ENCODE results near the gene ZFYVE28. TPM values are rescaled to one million over a fixed set of nuclear protein-coding genes. Genes with fewer than 3 reads are reported as not detected.

Gene ZFYVE28
- total and polyA plus RNA-seq, 2 of the 8 experiments (the other 6 are each of a cell fraction or from before 2014, with no cell fraction given) = 1.7 to 4.9 TPM

- Histone ChIP-seq H4K91ac (replicated peaks; ENCODE audit: insufficient read length, low read length) (no peak overlapping the region), H3K23me2 (ENCODE audit: low read depth, low read length) (no peaks in the 10 kb centered on the region), H3K9me3 (ENCODE audit: insufficient read depth in 2 of 2, low read depth in 1 of 2, low read length in 1 of 2) (no peaks in the 10 kb centered on the region), H3K4me2 (ENCODE audit: insufficient read depth in 1 of 2, low read depth in 2 of 2, low read length in 2 of 2) (no peak overlapping the region), H3K4me3 (ENCODE audit: extremely low read depth in 1 of 4, insufficient read depth in 2 of 4, low read depth in 3 of 4, low read length in 4 of 4) (no peak overlapping the region), H3K79me2 (ENCODE audit: control insufficient read depth in 1 of 2, insufficient read depth in 2 of 2, low read length in 2 of 2) (no peaks in the 10 kb centered on the region), H2BK20ac (ENCODE audit: low read length) (no peak overlapping the region), H2AFZ (ENCODE audit: low read length) (no peak overlapping the region), H4K20me1 (replicated peaks in 1 of 2; ENCODE audit: control insufficient read depth in 1 of 2, insufficient read depth in 2 of 2, low read length in 2 of 2) (no peaks in the 10 kb centered on the region), H2BK12ac (ENCODE audit: low read depth, low read length) (no peak overlapping the region), H2BK15ac (ENCODE audit: low read length) (no peak overlapping the region), H3K4me1 (replicated peaks in 1 of 4; ENCODE audit: control insufficient read depth in 3 of 4, insufficient read depth in 4 of 4, low read length in 3 of 4) (no peaks in the 10 kb centered on the region; a peak in 2 of 7 replicates), H4K5ac (ENCODE audit: insufficient read length, low read depth, low read length) (no peak overlapping the region), H3K27me3 (replicated peaks in 1 of 4; ENCODE audit: control insufficient read depth in 3 of 4, extremely low read depth in 1 of 4, insufficient read depth in 3 of 4, low read length in 3 of 4) (no peaks in the 10 kb centered on the region), H2BK5ac (ENCODE audit: low read depth, low read length) (no peak overlapping the region), H3K9ac (replicated peaks in 1 of 4; ENCODE audit: extremely low read depth in 1 of 4, low read depth in 3 of 4, low read length in 3 of 4) (no peak overlapping the region), H3K14ac (ENCODE audit: insufficient read length) (no peak overlapping the region), H3K4ac (replicated peaks; ENCODE audit: insufficient read length, low read depth, low read length) (no peak overlapping the region), H3K18ac (ENCODE audit: extremely low read depth, low read length) (no peak overlapping the region), H3K27ac (ENCODE audit: low read depth, low read length) (no peak overlapping the region), H3K56ac (replicated peaks; ENCODE audit: insufficient read length, low read depth, low read length) (no peak overlapping the region), H3K36me3 (ENCODE audit: control insufficient read depth in 2 of 4, insufficient read depth in 4 of 4, low read length in 3 of 4) (no peaks in the 10 kb centered on the region), H3K23ac (ENCODE audit: insufficient read length) (no peak overlapping the region), H2BK120ac (replicated peaks; ENCODE audit: low read depth, low read length) (no peak overlapping the region), H4K8ac (ENCODE audit: extremely low read depth, insufficient read depth, low read length) (no peak overlapping the region), H3K79me1 (ENCODE audit: low read depth, low read length) (no peaks in the 10 kb centered on the region), H2AK5ac (ENCODE audit: low read depth, low read length) (no peak overlapping the region)
- CTCF ChIA-PET (ENCODE audit: partially characterized antibody) = interaction anchor here (0.6 to 2.1 kb wide), 3 partner anchors 19 to 1463 kb away, joined by 3 to 5 read pairs (median 5); no protein-coding TSS in a partner anchor
- TF ChIP-seq KDM5A (IDR thresholded peaks at IDR 0.05; ENCODE audit: low read length) (no peak), CHD1 (IDR thresholded peaks at IDR 0.05; ENCODE audit: low read depth, low read length) (no peak), EP300 (IDR thresholded peaks at IDR 0.05; ENCODE audit: borderline replicate concordance in 1 of 2, low read depth in 2 of 2, low read length in 2 of 2) (no peak), SAP30 (IDR thresholded peaks at IDR 0.05; ENCODE audit: insufficient read depth, insufficient replicate concordance, low read length) (no peak), SIRT6 (IDR thresholded peaks at IDR 0.05; ENCODE audit: low read length) (no peak), CEBPB (IDR thresholded peaks at IDR 0.05; ENCODE audit: low read depth, low read length) (no peak), SP1 (IDR thresholded peaks at IDR 0.05; ENCODE audit: low read depth, low read length) (no peak), POU5F1 (IDR thresholded peaks at IDR 0.05; ENCODE audit: low read depth, low read length) (no peak), TEAD4 (IDR thresholded peaks at IDR 0.05; ENCODE audit: low read depth, low read length) (no peak), EZH2 (IDR thresholded peaks at IDR 0.05; ENCODE audit: low read depth, low read length, severe bottlenecking) (no peak), BCL11A (IDR thresholded peaks at IDR 0.05; ENCODE audit: low read depth in 2 of 2, low read length in 2 of 2) (no peak), BRCA1 (IDR thresholded peaks at IDR 0.05; ENCODE audit: low read depth, low read length) (no peak)
- 78% methylated on average over 18 of the region's 18 CpGs; no CpG with 5 or more reads in 1 of the 2 experiments for WGBS, 2 experiments (ENCODE audit: extremely low coverage in 1 of 2, insufficient coverage in 1 of 2, insufficient read length in 1 of 2, insufficient replicate concordance in 2 of 2, low coverage in 1 of 2, low lambda C conversion rate in 2 of 2, missing lambda C conversion rate in 1 of 2)
- FAIRE-seq (no peak), DNase-seq (ENCODE audit: low read depth in 1 of 2, low spot score in 2 of 2) (no peak)
- POLR2A ChIA-PET (ENCODE audit: partially characterized antibody) = interaction anchor here (1.4 kb wide), 1 partner anchor 15 kb away, joined by 3 read pairs; no protein-coding TSS in a partner anchor
Observed at GRCh38 chr4:2320152-2320551, 98.3 kb downstream of the ZFYVE28 start.

All from H1 (cell line).